ENCODE data around the gene HS3ST5.
"Not testable (repeated sequence)": the region's sequence is repeated elsewhere in the genome, so short reads cannot be mapped to it uniquely, and the experiment has no call there.

The HS3ST5 gene

GRCh38 chr6:114058435-114058834, 284.4 kb downstream of the HS3ST5 start:
- TF ChIP-seq CTCF (IDR thresholded peaks at IDR 0.05; ENCODE audit: control insufficient read depth, extremely low read depth, insufficient read depth) = no peak
- no peak for DNase-seq (ENCODE audit: low read depth)
- no peak overlapping the region for H3K4me3 ChIP-seq (ENCODE audit: low read depth, low read length)

- no peak for DNase-seq (ENCODE audit: low read depth)
- no peak overlapping the region for H3K4me3 ChIP-seq (ENCODE audit: low read depth, low read length)
- no peak for TF ChIP-seq CTCF (IDR thresholded peaks at IDR 0.05; ENCODE audit: control insufficient read depth, extremely low read depth, insufficient read depth)
Observed at GRCh38 chr6:114055763-114056162, 287.1 kb downstream of the HS3ST5 start.

DNA sequence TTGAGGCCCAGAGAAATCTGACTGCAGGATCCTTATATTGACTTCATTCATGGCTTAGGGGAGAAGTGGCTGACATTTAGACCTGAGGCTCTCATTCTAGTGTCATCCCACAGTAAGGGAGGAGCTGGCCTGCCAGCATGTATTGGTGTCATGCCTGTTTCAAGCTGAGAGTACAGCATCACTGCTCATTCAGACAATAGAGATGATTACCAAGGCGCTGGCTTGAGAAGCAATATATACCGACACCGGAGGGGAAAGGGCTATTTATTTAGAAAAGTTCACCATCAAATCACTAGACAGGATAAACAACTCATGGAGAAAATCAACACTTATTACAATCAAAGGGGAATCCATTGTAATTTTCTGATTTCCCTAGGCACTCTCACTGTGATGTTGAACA, 287.5 kb downstream of the HS3ST5 start:
- no peak for DNase-seq (ENCODE audit: low read depth)
- no peak overlapping the region for H3K4me3 ChIP-seq (ENCODE audit: low read depth, low read length)
- TF ChIP-seq CTCF (IDR thresholded peaks at IDR 0.05; ENCODE audit: control insufficient read depth, extremely low read depth, insufficient read depth) = no peak

DNA sequence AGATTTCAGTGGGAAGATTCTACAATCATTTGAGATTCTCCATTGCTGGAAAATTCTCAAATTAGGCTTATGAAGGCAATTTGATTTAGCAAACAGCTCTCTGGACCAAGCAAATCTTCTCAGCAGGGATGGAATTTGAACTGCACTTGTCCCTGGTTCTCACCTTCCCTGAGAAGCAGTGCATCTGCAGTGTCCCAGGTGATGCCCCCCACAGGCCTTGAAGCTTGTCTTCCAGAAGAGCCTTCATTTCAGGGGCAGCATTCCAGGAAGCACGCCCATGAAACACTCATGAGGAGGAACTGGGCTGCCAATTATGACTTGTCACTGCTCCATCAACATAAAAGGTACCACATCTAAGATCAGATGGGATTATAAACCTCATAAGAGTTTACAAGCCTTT, 289.0 kb downstream of the HS3ST5 start:
- H3K4me3 ChIP-seq (ENCODE audit: low read depth, low read length) = no peak overlapping the region
- no peak for TF ChIP-seq CTCF (IDR thresholded peaks at IDR 0.05; ENCODE audit: control insufficient read depth, extremely low read depth, insufficient read depth)
- DNase-seq (ENCODE audit: low read depth) = no peak

- H3K4me3 ChIP-seq (ENCODE audit: low read depth, low read length) = no peak overlapping the region
- no peak for TF ChIP-seq CTCF (IDR thresholded peaks at IDR 0.05; ENCODE audit: control insufficient read depth, extremely low read depth, insufficient read depth)
- no peak for DNase-seq (ENCODE audit: low read depth)
Observed at GRCh38 chr6:114052141-114052540, 290.7 kb downstream of the HS3ST5 start.

DNA sequence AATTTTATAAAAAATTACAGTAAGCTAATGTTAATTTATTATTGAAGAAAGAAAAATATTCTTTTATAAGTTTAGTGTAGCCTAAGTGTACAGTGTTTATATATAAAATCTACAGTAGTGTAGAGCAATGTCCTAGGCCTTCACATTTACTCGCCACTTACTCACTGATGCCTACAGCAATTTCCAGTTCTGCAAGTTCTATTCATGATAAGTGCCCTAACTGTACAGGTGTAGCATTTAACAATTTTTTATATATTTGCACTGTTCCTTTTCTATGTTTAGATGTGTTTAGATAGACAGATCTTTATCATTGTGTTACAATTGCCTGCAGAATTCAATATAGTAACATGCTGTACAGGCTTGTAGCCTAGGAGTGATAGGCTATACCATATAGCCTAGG, 291.8 kb downstream of the HS3ST5 start:
- H3K4me3 ChIP-seq (ENCODE audit: low read depth, low read length) = no peak overlapping the region
- TF ChIP-seq CTCF (IDR thresholded peaks at IDR 0.05; ENCODE audit: control insufficient read depth, extremely low read depth, insufficient read depth) = no peak
- DNase-seq (ENCODE audit: low read depth) = peak; percentile 95

DNA sequence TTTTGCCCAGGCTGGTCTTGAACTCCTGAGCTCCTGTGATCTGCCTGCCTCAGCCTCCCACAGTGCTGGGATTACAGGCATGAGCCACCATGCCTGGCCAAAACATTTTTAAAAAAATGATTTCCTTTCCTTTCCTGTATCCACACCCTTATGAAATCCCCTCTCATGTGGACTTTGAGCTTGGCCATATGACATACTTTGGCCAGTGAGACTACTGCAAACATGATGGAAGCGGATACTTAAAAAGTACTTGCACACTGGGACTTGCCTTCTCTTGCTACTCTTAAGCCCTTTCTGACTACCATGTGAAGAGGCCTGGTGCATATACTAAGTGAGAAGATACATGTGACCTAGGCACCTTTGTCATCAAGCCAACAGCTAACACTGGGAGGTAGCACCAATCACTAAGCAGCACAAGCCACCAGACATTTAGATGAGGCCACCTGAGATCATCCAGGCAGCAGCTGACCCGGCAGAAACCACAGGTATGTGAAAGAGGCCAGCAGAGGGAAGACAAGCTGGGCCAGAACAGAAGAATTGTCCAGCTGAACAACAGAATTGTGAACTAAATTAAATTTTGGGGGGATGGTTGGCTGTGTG, 293.4 kb downstream of the HS3ST5 start:
- no peak for TF ChIP-seq CTCF (IDR thresholded peaks at IDR 0.05; ENCODE audit: control insufficient read depth, extremely low read depth, insufficient read depth)
- no peak overlapping the region for H3K4me3 ChIP-seq (ENCODE audit: low read depth, low read length)
- DNase-seq (ENCODE audit: low read depth) = no peak

GRCh38 chr6:114044566-114044965, 298.3 kb downstream of the HS3ST5 start:
- not testable (repeated sequence) for DNase-seq (ENCODE audit: low read depth); H3K4me3 ChIP-seq (ENCODE audit: low read depth, low read length)

All from LNCaP clone FGC (cell line).